CD4-positive, alpha-beta T cell treated with Interleukin-4 for 4 hours (primary cell): ENCODE measurements around the gene DCC.
"Not testable (repeated sequence)": the region's sequence is repeated elsewhere in the genome, so short reads cannot be mapped to it uniquely, and the experiment has no call there.

ENCODE experiments used
- DNase-seq: peaks from one replicate; pipeline ENCODE4 v3.0.0-alpha.2; 2020

DCC gene

DNA sequence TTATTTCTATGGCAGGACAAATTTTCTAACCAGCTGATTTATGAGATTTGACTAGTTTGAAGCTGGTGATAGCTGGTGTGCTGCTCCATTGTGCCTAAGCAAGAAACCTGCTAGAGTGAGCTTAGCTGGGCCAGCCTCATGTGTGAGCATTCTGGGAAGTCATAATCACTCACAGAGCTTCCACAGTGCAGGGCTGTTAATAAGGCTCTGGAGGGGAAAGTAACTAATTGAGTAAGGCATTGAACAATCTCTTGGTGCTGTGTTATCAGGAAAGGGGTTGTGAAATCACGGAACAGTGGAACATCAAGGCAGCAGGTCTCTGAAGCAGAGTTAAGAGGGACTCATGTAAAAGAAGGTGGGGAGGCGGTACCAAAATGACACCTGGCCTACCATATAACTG, 1111.9 kb downstream of the DCC start:
- no peak for DNase-seq

DNA sequence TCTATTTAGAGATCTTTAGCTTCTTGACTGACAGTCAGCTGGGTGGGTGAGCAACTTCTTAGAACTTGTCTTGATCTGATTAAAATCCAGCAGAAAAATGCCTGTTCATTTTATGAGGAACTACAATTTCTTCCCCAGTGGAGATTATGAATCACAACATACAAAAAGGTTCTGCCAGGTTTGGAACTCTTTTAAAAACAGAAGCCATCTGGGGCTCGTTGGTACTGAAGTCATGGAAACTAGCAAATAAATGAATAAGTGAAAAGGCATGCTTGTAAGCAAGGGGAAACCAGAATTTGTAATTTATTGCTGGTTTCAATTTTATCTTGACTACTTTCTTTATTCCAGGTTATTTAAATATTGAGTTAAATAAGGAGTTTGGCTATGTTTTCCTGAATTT, 1117.1 kb downstream of the DCC start:
- DNase-seq, result no peak

DNA sequence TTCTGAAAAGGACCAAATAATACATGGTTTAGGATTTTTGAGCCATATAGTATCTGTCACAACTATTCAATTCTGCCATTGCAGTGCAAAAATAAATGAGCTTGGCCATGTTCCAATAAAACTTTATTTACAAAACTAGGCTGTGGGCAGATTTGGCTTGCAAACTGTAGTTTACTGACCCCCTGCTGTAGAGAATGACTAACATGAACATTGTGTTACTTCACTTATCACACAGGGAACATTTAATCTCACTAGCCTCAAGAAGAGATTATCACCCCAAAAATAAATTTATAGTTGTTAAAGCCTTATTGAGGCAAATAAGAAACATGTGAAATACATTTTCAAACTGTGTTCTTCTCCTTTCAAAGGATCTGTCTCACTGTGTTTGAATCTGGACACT, 1118.3 kb downstream of the DCC start:
- no peak for DNase-seq

DNA sequence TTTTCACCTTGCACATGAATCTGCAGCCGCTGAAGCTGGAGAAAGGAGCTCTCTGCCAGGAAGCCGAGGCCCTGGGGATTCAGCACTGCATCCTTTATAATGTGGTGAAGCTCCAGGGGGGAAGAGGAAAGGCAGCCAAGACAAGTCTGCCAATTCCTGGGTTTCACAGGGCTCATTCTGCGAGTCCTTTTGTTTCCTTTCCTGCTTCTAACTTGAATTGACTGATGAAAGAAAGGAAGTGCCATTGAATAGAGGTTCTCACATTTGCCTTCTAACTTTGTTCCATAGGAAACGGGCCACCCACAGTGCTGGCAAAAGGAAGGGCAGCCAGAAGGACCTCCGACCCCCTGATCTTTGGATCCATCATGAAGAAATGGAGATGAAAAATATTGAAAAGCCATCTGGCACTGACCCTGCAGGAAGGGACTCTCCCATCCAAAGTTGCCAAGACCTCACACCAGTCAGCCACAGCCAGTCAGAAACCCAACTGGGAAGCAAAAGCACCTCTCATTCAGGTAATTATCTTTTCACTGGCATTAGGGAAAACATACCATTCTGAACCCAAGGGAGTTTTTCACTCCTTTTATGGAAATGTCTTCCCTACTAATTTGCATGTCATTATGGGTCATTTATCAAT, 1119.1 kb downstream of the DCC start:
- no peak for DNase-seq

DNA sequence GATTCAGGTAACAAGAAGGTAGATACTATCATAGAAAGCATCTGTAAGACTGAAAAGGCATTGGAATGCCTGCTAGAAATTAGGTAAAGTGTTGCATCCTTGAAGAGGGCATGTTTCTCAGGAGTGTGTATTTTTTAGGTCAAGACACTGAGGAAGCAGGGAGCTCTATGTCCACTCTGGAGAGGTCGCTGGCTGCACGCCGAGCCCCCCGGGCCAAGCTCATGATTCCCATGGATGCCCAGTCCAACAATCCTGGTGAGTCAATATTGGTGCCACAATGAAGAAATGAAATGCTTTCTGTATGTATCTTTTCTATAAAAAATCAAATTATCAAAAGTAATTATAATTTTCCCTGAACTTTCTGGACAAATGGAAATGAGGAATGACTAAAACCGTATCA, 1127.8 kb downstream of the DCC start:
- no peak for DNase-seq

DNA sequence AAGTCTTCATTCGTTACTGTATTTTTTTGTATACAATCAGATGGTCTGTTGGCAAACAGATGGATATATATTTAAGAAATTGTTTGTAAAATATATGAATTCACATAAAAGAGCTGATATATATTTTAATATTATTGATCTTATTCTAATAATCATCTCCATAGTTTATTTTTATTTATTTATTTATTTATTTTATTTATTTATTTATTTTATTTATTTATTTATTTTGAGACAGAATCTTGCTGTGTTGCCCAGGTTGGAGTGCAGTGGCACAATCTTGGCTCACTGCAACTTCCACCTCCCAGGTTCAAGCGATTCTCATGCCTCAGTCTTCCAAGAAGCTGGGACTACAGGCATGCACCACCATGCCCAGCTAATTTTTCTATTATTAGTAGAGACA, 1128.2 kb downstream of the DCC start:
- DNase-seq, result not testable (repeated sequence)

DNA sequence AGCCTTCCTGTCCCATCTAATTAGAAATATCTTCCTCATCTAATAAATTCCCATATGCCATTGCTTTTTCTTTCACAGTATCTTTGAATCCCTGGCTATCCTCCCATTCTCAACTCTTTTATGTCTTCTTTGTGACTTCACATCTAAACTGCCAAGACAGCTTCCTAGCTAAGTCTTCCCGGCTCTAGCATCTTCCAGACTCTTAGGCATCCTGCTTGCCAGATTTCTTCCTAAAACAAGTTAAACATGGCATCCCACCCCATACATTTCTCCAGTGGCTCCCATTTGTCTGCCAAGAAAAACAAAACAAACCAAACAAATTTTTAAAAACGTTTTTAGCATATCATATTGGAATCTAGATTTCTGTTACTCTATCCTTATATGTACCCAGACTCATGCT, 1132.5 kb downstream of the DCC start:
- DNase-seq, result no peak

DNA sequence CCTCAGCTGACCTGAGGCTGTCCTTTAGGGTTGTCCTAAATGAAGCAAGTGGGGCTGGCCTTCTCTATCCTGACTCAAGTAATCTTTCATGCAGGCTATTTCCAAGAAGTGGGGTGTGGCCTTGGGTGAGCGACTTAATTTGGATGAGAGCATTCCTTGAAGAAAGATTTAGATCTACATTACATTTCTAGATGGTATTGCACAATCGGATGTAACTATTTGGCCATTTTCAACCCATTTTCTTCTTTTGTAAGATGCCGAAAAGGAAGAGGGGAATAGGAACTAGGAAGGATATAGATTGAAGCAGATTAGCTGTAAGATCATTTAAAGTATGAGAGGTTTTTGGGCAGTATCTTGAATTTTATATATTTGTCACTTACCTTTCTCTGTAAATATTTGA, 1138.2 kb downstream of the DCC start:
- no peak for DNase-seq

DNA sequence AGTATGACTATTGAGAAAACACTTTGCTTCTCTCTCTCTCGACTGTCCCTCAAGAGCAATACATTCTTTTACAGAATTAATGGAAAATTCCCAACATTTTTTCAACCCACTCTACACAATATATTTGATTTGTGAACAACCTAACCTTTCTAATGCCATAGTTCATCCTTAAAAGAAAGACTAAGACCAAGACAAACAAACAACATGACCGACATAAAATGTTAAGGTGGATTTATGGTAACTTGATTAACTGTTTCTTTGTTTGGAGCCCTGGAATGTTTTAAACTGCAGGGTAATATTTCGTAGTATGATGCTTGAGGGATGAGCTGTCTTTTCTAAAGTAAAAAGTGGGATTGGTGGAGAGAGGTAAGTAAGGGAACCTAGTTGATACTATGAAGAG, 1146.3 kb downstream of the DCC start:
- DNase-seq, result no peak

DNA sequence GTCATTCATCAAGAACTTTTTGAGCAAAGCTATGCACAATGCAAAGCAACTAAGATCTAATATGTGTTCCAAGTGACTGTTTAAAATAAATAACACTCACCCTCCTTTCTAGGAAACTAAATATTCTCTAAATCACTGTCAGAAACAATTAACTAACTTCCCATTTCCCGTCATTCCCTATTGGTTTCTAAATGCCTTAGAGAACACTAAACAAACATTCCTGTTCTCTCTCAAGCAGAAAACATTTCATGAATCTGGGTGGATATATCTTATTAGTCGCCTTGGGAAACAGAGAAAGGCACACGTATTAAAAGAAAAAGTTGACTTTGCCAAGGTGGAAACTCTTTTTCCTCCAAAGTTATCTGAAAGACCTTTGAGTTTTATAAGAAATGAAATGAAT, 1149.3 kb downstream of the DCC start:
- no peak for DNase-seq

DNA sequence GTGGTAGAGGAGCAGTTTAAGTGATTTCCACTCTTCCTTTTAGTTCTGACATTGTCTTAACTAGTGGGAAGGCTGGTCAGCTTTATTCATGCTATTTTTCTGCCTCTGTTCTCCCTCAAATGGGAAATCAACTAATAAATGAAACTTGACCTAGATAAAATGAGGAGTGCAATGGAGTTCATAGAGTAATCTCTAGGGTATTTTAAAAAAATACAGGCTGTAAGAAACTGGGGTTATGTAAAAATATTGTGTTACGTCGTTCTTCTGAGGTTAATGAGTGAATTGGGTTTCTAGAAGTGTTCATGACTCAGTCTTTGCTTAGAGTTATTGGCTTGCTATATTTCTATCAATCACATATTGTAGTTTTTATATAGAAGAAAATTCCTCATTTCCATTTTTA, 1150.0 kb downstream of the DCC start:
- no peak for DNase-seq

DNA sequence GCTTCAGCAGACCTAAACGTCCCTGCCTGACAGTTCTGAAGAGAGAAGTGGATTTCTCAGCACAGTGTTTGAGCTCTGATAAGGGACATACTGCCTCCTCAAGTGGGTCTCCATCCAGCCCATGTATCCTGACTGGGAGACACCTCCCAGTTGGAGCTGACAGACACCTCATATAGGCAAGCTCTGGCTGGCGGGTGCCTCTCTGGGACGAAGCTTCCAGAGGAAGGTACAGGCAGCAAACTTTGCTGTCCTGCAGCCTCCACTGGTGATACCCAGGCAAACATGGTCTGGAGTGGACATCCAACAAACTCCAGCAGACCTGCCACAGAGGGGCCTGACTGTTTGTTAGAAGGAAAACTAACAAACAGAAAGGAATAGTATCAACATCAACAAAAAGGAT, 1156.0 kb downstream of the DCC start:
- DNase-seq, result no peak

DNA sequence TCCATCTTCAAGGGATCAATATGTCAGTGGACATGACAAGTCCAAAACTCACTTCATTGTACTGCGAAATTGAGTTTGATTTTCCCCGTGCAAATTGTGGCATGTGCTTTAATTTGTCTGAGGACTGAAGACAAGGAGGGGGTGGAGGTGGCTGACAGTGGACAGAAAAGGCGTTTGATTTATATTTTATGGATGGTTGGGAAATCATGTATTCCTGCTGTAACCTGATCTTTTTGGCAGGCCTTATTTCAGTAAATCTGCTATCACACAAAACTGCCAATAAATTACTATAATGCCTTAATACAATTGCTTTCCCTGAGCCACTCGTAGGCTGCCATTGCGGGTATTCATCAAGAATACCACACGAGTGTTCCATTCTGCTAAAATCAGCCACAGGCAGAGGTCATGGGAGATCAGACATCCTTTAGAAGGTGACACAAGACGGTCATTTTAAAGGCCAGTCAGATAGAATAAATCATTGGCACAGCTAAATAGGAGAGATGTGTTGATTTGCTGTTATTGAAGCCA, 1164.0 kb downstream of the DCC start:
- no peak for DNase-seq

DNA sequence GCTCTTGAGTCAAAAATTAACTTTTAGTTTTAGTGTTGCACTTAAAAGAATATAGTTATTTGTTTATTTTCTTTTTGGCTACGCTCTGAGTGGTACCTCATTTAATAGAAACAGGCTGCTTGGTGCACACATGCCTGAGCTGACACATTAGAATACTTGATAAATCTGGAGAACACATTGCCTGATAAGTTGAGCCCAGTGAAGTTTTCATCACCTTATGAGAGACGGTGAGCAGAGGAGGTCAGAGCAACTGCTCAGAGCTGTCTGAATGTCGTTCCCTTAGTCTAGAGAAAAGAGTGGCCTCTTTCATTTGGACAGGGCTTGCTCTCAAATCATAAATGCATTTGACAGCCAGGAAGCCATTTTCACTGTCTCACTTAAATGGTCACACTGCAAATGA, 1168.5 kb downstream of the DCC start:
- DNase-seq, result no peak

DNA sequence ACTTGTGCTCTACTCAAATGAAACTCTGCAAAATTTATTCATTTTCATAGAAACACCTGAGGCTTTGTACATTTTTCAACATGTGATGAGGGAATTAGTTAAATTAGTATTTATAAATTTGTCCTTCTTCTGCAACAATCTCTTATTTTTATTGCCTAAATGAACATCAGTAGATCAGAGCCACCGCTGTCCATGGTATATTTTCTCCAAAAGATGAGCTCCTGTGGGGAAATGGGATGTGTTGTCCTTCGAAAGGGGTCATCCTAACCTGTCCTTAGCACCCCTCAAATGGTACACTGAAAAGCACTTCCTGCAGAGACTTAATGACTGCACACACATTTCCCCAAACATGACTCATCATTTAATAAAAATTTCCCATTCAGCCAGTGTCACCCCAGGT, 1169.9 kb downstream of the DCC start:
- no peak for DNase-seq

DNA sequence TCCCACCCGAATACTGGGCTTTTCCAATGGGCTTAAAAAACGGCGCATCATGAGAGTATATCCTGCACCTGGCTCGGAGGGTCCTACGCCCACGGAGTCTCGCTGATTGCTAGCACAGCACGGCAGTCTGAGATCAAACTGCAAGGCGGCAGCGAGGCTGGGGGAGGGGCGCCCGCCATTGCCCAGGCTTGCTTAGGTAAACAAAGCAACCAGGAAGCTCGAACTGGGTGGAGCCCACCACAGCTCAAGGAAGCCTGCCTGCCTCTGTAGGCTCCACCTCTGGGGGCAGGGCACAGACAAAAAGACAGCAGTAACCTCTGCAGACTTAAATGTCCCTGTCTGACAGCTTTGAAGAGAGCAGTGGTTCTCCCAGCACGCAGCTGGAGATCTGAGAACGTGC, 1171.7 kb downstream of the DCC start:
- not testable (repeated sequence) for DNase-seq

DNA sequence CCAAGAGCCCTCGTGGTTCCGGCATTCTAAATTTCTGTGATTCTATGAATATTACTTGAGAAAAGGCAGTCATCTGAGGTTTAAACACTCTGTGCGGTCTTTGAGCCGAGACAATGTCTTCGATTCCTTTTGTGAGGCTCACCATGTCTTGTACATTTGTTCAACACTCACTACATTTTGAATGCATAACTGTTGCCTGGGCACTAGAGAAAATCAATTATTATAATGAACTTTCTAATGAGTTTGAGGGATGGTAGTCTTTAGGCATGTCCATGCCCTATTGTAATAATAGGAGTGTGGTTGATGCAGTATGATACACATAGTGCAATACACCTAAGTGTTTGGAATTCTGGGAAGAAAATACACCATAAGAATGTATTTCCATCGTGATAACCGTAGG, 1181.1 kb downstream of the DCC start:
- no peak for DNase-seq

DNA sequence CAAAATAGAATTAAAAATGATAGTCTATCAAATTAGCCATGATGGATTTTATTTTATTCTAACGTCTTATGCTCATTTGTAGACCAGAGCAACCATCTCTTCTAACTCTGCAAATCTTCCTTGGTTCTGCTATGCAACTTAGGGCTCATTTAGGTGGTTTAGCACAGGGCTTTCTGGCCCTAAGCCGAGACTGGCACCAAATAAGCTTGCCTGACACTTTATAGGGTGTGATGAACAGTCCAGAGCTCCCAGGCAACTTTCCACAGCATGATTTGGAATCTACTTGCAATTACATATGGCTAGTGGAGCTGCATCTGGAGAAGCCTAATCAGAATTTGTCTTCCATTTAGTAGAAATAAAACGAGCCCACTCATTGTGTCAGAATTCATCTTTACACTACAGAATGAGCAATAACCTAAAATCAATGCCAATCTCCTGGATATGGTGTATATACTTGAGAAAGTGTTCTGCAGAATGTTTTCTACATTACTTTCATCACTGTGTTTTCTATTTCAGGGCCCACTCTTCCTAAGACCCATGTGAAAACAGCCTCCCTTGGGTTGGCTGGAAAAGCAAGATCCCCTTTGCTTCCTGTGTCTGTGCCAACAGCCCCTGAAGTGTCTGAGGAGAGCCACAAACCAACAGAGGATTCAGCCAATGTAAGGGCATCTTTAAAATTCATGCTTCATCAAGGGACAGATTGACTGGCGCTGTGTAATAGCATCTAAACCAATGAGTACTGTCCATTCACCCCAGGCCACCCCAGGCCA, 1186.3 kb downstream of the DCC start:
- DNase-seq, result no peak

DNA sequence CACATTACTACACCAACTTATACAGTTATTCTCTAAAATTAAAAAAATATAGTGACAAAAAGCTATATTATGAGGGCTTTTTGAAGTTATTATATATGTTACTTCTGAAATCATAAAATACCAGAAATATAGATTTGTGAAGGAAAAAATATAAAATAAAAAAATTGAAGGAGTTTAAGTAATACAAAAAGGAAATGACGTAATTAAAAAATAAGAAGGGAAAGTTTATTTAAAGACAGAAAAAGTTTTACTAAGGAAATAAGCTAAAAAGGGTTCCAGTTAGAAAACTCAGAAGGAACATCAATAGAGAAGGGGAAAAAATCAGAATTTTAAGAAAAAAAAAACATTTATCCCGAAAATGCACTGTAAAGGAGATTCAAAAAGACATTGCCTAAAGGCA, 1187.4 kb downstream of the DCC start:
- no peak for DNase-seq

DNA sequence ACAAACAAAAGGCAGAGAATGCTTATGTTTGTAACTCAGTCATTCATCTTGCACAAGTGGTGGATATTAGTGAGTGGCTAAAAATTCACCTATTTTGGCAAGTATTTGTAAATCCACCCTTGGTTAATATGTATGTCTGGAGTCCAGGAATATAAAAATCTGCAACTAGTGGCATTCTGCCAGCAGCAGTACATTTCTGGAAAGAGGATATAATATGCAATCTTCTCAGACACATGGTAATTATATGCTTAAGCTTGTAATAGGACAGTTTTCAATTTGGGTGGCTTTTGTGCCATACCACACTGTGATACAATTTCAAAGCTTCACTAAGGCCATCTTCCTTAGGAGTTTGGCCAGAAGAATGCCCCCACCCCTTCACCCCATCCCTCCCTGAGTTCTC, 1191.2 kb downstream of the DCC start:
- no peak for DNase-seq

DNA sequence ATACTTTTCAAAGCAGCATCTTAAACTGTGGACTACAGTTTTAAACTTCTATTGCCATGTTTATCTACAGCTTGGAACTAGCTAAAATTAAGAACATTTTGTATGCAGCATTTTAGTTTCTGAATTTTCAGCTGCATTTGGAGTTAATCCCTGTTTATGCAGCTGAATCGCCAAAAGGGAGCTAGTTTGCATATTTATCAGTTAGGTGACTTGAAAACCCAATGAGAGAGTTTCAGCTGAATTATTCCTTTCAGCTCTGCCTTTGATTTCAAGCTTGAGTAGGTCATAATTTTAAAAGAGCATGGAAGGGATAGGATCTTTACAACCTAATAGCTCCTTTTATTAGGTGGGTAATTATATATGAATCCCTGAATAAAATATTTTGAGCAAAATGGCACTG, 1191.9 kb downstream of the DCC start:
- DNase-seq, result no peak

DNA sequence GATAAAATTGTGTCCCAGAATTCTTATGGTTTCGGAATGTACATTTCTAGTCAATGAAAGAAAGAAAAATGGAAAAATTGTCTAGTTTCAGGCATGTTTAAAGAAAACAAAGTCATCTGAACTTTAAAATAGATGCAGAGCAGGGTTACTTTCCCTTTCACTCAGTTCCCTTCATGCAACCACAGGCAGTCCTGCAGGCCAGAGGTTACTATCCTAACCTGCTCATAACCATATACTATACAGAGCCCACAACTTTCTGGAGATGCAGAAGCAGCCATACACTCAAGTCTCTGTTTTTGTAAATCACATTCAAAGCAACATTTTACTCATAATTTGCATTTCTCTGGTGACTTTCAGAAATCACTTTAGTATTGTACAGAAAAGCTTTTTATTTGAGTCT, 1194.2 kb downstream of the DCC start:
- no peak for DNase-seq

DNA sequence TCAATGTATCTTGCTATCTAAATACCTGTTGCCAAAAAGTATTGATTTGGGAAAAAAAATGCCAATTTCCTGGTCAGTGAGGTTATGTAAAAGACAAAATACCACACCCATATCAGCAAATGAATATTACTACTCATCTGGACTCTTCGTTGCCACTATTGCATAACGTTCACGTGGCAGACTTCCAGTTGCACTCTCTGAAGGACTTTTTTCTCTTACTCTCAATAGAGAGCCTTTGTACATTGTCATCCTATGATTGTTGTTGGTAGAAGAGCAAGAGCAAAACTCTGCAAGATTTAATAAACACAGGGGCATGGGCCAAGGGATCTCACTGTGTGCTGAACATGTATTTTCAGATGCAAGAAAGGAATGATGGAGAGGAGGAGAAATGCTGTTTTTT, 1194.7 kb downstream of the DCC start:
- DNase-seq, result no peak

DNA sequence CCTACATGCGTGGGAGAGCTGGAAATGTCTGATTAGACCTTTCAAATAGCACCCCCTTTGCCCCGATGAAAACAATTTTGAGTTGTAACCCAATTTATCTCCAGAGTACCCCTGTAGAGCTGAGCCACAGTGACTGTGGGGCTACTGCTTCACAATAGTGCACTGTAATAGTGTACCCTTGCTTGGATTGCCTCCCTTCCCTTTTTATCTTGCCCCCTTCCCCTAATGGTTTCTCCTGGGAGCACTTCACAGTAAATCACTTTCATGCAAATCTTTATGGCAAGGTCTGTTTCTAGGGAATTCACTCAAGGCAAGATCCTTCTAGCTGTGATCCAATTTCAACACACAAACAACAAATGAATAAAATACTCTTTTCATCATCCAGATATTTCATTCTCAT, 1196.9 kb downstream of the DCC start:
- DNase-seq, result no peak

DNA sequence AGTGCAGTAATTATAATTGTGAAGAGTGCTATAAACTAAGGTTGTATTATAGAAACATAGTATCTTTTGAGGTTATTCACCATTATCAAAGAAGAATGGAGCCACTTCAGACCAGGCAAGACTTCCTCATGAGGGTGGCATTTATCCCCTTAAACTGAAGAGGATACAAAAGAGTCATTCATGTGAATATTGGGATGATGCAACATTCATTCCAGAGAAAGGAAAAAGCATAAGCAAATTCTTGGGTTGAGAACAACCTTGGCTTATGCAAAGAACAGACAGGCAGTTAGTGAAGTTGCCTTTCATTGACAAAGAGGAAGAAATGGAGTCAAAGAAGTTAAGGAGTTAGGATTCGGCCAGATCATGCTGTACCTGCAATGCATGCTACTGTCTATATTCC, 1201.9 kb downstream of the DCC start:
- DNase-seq, result no peak
